Measurements from ENCODE around the gene CYLD. TPM values are rescaled to one million over a fixed set of nuclear protein-coding genes. Genes with fewer than 3 reads are reported as not detected.

Gene CYLD
- total RNA-seq, 1 experiment from 2014 or later, result 12.5 TPM

- Histone ChIP-seq H2BK120ac (ENCODE audit: low read depth, low read length, poor library complexity, severe bottlenecking) (no peak overlapping the region), H4K8ac (replicated peaks; ENCODE audit: insufficient read length, low read depth, low read length) (no peak overlapping the region), H3K14ac (ENCODE audit: insufficient read depth, low read length) (no peak overlapping the region), H2BK5ac (ENCODE audit: insufficient read length, low read length) (no peak overlapping the region), H2BK15ac (ENCODE audit: low read depth, low read length) (no peak overlapping the region), H3T11ph (ENCODE audit: low read length) (no peak overlapping the region), H3K79me2 (ENCODE audit: insufficient read depth, low read length) (no peaks in the 10 kb centered on the region), H2BK20ac (ENCODE audit: low read depth, low read length, poor library complexity, severe bottlenecking) (no peak overlapping the region), H3K79me1 (ENCODE audit: insufficient read depth, low read depth, low read length, poor library complexity, severe bottlenecking) (no peaks in the 10 kb centered on the region), H3K18ac (ENCODE audit: insufficient read length, low read depth, low read length) (no peak overlapping the region), H4K20me1 (ENCODE audit: control insufficient read depth, insufficient read depth, insufficient read length) (no peaks in the 10 kb centered on the region), H3K23me2 (ENCODE audit: insufficient read length, low read depth, low read length, poor library complexity, severe bottlenecking) (no peaks in the 10 kb centered on the region), H2BK12ac (ENCODE audit: insufficient read length, low read depth, low read length) (no peak overlapping the region), H4K91ac (ENCODE audit: insufficient read length, low read depth, low read length) (no peak overlapping the region), H3K23ac (ENCODE audit: insufficient read length, low read depth, low read length) (no peak overlapping the region), H3K56ac (ENCODE audit: insufficient read length, low read depth, low read length) (no peak overlapping the region), H3K4me2 (ENCODE audit: insufficient read depth, insufficient read length, low read length) (no peak overlapping the region), H3K9ac (ENCODE audit: extremely low read depth, insufficient read length, low read length) (no peak overlapping the region), H2AFZ (ENCODE audit: low read length) (no peak overlapping the region), H2AK5ac (ENCODE audit: insufficient read length, low read length) (no peak overlapping the region), H4K5ac (ENCODE audit: insufficient read length, low read depth, low read length) (no peak overlapping the region), H3K9me3 (ENCODE audit: control insufficient read depth, low read depth, low read length) (no peaks in the 10 kb centered on the region), H3K4me1 (ENCODE audit: insufficient read depth, low read length) (no peaks in the 10 kb centered on the region; the same call in 1 of the 2 replicates), H3K27ac (ENCODE audit: insufficient read length, low read depth, low read length) (no peak overlapping the region), H3K4ac (ENCODE audit: low read depth, low read length) (no peak overlapping the region), H3K27me3 (ENCODE audit: insufficient read depth, low read length) (no peaks in the 10 kb centered on the region)
- Mint-ChIP-seq H3K27me3 (ENCODE audit: low read depth) (no peaks in the 10 kb centered on the region; the same call in 1 of the 2 replicates), H3K4me1 (peaks cover 12 to 18% of the 10 kb centered on the region in 2 experiments), H3K27ac (no peak overlapping the region), H3K36me3 (ENCODE audit: insufficient read depth in 1 of 3, low read depth in 3 of 3) (no peaks in the 10 kb centered on the region), H3K4me3 (no peak overlapping the region; a peak in 1 of 5 replicates), H3K9me3 (no peaks in the 10 kb centered on the region)
- TF ChIP-seq CTCF (conservative IDR thresholded peaks at IDR 0.05), result no peak
- no peak for DNase-seq
- WGBS (ENCODE audit: extremely low coverage, insufficient read length, low lambda C conversion rate), result no CpG with 5 or more reads among the region's 5 CpGs
Measured at GRCh38 chr16:50717494-50717893, 24.4 kb upstream of the CYLD start.

All from H9 (cell line).